ENCODE results near the gene POU5F1.
"Not testable (repeated sequence)": the region's sequence is repeated elsewhere in the genome, so short reads cannot be mapped to it uniquely, and the experiment has no call there.

POU5F1 gene

DNA sequence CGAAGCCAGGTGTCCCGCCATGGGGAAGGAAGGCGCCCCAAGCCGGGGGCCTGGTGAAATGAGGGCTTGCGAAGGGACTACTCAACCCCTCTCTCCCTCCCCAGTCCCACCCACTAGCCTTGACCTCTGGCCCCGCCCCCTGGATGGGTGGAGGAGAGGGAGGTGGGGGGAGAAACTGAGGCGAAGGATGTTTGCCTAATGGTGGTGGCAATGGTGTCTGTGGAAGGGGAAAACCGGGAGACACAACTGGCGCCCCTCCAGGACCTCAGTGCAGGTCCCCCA lies at the start of gene POU5F1:
Gene POU5F1 (minus strand): TSS at position 83 of the 282 bp plus-strand sequence. CDS start 62 bp downstream, at position 21.
- no peak for DNase-seq (ENCODE audit: low spot score)

DNA sequence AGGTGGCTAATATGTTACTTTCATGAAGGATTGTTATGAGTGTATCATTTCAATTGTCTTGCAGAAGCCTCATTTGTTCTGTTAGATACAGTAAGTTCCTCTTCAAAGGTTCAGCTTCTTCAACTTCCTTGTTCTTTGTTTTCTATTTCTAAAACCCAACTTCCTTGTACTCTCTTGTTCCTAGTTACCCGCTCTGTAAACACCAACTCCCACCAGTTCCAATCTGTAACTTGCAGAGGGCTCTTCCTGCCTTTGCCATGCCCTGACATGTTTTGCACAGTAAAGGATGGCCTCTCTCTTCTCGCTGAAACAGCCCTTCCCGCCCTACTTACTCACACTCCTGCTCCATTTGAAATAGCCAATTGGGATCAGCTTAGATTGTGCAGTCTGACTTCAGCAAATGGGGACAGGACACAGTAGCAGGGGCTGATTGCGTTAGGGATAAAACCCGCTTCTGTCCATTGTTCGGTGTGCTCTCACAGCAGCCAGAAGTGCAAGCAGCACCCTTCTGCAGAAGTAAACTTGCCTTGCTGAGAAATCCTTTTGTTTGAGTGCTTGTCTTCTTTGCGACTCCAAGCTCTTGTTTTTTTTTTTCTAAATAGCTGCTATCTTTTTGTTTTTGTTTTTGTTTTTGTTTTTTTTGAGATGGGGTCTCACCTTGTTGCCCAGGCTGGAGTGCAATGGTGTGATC lies 45.9 kb upstream of the POU5F1 start:
- DNase-seq (ENCODE audit: low spot score) = no peak

DNA sequence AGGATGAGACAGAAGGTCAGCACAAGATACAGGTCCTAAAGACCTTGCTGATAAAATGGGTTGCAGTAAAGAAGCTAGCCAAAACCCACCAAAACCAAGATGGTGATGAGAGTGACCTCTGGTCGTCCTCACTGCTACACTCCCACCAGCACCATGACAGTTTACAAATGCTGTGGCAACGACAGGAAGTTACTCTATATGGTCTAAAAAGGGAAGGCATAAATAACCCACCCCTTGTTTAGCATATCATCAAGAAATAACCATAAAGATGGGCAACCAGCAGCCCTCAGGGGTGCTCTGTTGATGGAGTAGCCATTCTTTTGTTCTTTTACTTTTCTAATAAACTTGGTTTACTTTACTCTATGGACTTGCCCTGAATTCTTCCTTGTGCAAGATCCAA lies 44.7 kb upstream of the POU5F1 start:
- DNase-seq (ENCODE audit: low spot score) = not testable (repeated sequence)

DNA sequence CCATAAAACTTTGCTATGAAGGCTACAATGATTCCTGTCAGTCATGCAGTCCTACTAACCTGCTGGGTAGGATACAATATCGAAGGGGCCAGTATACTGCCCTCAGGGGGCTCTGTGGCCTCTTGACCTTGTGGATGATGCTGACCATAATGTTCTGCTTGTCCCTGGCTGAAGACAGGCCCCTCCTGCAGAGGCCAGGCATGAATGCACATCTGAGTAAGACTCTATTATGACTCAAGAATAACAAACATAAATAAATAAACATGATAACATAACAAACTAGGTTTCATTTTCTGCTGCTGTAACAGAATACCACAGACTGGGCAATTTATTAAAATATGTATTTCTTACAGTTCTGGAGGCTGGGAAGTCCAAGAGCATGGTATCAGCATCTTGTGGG lies 44.0 kb upstream of the POU5F1 start:
- DNase-seq (ENCODE audit: low spot score) = no peak

DNA sequence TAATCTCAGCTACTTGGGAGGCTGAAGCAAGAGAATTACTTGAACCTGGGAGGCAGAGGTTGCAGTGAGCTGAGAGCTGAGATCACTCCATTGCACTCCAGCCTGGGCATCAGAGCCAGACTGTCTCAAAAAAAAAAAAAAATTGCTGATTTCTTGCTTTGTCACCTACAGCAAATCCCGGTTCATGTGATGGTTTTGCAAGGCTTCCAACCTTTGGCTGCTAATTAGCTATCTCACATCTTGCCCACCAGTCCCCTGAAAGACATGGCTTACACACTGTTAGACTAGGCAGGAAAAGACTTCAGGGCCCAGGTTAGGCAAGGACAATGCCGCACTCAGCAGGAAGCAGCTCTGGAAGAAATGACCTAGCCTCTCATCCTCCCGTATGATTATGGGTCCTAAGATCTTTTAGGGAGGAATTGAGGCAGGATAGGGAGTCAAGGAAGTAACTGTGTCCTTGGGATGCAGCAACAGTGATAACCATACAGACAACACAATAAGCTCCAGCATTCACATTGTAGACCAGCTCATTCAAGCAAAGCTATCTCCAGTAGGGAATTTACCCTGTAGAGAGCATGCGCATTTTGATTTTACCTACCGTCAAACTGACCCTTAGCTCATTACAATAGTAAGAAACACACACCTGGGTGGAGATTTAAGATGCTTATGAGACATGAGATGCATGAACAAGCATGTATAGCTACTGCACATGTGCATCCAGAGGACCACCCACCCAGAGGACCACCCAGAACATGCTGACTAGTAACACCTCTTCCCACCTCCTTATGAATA lies 40.5 kb upstream of the POU5F1 start:
- no peak for DNase-seq (ENCODE audit: low spot score)

DNA sequence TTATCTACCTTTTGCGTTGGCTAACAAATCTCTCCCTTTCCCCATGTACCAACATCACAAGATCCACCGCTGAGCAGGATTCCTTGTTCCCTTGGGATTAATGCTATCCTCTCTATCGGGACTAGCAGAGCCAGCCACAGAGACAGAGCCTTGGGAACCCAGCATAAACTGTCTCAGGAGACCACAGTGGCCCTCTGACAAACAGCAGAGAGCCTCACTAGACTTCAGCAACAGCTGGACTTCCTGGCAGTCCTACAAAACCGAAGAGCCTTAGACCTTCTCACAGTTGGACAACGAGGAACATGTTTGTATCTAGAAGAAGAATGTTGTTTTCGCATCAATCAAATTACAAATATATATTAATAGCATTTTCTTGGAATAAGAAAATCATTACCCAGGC lies 39.6 kb upstream of the POU5F1 start:
- DNase-seq (ENCODE audit: low spot score) = no peak

DNA sequence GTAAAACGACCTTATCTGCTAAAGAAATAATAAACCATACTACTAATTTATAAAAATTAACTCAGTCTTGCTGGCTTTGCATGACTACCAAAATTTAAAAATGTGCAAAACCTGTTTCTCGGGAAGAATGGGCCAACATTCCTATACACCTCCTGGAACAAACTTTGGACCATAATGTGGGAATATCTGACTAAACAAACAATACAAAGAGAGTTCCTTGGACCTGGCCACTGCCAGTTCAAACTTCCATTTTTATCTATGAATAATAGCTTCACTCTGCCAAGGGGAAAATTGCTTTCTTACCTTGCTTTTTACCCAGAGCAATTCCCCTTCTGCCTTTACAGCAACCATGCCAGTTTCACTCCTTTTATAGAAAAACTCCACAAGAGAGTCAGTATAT lies 38.7 kb upstream of the POU5F1 start:
- no peak for DNase-seq (ENCODE audit: low spot score)

DNA sequence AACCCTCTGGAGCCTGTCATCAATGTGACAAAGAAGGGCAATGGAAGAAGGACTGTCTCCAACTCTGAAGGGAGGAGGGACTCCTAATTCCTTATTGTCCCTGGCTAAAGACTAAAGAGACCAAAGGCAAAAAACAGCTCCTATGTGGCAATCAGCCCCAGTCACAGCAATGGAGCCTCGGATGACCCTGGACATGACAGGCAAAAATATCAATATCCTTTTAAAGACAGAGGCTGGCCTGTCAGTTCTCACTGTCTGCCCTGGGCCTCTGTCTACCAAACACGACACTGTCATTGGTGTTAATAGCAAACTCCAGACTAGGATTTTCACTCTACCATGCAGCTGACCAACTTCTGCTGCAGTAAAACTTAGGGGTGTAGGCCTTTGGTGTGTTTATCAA lies 38.0 kb upstream of the POU5F1 start:
- no peak for DNase-seq (ENCODE audit: low spot score)

DNA sequence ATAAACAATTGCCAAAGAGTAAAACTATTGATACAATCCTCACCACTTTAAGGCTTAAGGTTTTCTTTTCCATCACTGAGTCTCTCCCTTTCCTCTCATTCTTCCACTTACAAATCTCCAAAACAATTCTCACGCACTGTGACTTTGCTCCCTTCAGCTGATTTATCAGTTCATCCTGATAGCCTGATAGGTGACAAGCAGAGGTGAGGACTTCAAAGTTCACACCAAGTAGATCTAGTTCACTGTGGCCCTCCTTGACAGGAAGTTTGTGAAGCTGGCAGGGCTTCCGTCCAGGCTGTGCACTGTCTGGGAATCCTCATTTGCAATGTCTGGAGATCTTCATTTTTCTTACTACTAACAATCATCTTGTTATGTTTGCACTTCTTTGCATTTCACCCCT lies 35.2 kb upstream of the POU5F1 start:
- no peak for DNase-seq (ENCODE audit: low spot score)

DNA sequence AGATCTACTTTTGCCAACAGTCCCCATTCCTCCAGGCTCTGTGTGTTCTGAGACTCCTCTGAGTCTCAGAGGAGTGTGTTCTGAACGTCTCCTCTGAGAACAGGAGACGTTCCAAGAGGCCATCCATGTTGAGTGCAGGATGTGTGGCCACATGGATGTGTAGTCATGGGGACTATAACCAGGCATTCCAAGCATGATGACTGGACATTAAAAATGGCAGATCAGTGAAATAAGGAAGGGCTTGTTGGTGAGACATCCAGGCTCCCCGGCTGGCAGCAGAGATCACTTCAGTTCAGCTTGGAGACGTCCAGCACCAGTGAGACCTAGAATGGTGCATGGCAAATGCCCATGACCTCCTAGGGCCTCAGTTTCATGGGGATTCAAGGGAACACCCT lies 34.3 kb upstream of the POU5F1 start:
- no peak for DNase-seq (ENCODE audit: low spot score)

DNA sequence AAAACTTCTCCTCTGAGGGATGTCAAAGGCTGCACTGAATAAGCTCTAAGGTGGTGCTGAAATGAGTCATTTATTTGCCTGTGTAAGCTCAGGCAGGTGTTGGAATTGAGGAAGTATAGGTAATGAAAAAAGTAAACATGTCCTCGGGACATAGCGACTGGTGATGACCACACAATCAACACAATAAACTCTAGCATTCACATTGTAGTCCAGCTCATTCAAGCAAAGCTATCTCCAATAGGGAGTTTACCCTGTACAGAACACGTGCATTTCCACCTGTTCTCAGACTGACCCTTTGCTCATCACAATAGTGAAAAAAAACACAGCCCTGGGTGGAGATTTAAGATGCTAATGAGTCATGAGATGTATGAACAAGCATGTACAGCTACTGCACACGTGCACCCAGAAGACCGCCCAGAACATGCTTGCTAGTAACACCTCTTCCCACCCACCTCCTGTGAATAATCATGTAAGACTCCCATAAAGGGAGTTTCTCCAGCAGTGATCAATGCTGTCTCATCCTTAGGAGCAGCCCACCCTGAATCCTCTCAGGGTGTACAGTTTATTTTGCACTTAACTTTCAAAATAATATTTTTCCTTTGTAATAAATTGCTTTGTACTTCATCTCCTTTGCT lies 33.0 kb upstream of the POU5F1 start:
- no peak for DNase-seq (ENCODE audit: low spot score)

DNA sequence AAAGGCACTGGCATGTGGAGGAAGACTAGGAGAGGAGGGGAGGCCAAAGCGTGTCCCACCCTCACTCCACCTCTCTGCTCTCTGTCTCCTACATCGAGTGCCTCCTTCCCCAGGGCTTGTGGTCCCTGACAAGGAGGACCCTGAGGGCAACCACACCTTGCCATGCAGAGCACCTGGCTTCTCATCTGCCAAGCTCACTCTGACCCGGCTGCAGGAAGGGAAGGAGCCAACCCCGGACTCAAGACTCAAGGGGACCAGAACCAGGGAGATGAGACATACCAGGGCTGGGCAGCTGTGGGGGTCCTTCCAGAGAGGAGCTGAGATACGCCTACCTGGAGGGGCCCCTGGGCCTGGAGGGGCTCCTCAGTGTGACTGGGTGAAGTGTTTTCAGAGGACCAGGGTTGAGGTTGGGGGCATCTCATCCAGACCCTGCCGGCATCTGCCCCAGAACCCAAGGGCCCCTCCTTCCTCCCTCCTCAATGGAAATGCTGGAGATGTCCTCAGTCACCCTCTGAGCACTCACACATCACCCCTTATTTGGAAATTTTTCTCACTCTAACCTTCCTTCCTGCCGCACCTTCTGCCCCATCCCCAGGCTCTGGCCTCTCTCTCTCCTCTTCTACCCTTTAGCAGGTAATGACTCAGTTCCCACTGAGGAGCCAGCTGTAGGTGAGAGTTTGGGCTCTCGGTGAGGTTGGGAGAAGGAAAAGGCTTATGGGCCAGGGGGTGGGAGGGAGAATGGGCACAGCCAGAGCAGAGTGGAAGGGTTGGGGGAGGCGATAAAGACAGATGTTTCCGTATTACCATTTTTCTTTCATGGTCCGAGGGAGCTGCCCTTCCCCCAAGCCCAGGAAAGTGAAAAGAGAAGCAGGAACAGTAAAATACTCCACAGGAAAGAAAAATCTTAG lies 32.0 kb upstream of the POU5F1 start:
- DNase-seq (ENCODE audit: low spot score) = no peak

DNA sequence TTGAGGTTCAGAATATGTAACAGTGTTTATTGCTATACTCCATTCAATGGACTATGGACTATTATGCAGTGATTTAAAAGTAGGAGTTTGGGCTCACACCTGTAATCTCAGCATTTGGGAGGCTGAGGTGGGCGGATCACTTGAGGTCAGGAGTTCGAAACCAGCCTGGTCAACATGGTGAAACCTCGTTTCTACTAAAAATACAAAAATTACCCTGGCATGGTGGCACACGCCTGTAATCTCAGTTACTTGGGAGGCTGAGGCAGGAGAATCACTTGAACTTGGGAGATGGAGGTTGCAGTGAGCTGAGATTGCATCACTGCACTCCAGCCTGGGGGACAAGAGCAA lies 28.6 kb upstream of the POU5F1 start:
- not testable (repeated sequence) for DNase-seq (ENCODE audit: low spot score)

DNA sequence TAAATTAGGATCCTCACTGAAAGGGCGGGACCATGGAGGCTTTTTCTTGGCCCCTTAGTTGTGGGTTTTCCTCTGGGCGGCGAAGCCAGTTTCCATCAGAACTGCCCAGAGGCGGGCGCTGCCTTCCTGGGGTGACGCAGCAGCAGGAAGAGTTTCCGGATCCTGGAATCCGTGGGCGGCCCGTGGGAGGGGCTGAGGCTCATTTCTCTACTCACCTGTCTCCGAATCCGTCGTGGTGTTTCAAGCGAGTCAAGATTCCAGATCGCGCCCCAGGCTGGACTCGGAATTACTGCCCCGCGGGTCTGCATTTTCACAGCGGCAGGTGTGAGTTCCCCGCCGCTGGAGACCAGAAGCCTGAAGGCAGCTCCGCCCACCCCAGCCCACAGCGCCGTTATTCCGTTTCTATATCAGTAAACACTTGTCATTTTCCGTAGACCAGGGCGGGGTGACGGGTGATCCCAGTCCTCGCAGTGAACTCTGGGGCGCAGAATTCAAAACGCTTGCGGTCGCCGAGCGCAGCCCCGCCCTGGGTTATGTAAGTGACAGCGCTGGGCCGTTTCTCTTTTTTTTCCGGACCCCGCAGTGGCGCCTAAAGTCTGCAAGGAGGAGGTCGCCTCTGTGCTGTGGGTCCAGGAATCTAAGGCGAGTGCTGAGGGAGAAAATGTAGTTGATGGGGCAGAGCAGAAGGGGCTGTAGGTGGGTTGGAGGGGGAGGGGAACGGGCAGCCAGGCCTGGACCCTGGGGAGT lies 27.2 kb upstream of the POU5F1 start:
- peak; percentile 68 for DNase-seq (ENCODE audit: low spot score)

DNA sequence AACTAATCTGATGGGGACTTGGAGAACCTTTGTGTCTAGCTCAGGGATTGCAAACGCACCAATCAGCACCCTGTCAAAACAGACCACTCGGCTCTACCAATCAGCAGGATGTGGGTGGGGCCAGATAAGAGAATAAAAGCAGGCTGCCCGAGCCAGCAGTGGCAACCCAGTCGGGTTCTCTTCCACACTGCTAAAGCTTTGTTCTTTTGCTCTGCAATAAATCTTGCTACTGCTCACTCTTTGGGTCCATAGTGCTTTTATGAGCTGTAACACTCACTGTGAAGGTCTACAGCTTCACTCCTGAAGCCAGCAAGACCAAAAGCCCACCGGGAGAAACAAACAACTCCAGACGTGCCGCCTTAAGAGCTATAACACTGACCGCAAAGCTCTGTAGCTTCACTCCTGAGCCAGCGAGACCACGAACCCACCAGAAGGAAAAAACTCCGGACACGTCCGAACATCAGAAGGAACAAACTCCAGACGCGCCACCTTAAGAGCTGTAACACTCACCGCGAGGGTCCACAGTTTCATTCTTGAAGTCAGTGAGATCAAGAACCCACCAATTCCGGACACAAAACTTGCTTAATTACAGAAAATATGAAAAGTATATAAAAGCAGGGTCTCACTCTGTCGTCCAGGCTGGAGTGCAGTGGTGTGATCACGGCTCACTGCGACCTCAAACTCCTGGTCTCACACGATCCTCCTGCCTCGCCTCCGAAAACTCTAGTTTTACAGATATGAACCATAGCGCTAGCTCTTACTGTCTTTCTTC lies 26.0 kb upstream of the POU5F1 start:
- not testable (repeated sequence) for DNase-seq (ENCODE audit: low spot score)

DNA sequence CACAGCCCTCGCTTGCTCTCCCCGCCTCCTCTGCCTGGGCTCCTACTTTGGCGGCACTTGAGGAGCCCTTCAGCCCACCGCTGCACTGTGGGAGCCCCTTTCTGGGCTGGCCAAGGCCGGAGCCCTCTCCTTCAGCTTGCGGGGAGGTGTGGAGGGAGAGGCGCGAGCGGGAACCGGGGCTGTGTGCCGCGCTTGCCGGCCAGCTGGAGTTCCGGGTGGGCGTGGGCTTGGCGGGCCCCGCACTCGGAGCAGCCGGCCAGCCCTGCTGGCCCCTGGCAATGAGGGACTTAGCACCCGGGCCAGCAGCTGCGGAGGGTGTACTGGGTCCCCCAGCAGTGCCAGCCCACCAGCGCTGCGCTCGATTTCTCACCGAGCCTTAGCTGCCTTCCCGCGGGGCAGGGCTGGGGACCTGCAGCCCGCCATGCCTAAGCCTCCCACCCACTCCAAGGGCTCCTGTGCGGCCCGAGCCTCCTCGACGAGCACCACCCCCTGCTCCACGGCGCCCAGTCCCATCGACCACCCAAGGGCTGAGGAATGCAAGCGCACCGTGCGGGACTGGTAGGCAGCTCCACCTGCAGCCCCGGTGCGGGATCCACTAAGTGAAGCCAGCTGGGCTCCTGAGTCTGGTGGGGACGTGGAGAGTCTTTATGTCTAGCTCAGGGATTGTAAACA lies 25.0 kb upstream of the POU5F1 start:
- DNase-seq (ENCODE audit: low spot score) = not testable (repeated sequence)

DNA sequence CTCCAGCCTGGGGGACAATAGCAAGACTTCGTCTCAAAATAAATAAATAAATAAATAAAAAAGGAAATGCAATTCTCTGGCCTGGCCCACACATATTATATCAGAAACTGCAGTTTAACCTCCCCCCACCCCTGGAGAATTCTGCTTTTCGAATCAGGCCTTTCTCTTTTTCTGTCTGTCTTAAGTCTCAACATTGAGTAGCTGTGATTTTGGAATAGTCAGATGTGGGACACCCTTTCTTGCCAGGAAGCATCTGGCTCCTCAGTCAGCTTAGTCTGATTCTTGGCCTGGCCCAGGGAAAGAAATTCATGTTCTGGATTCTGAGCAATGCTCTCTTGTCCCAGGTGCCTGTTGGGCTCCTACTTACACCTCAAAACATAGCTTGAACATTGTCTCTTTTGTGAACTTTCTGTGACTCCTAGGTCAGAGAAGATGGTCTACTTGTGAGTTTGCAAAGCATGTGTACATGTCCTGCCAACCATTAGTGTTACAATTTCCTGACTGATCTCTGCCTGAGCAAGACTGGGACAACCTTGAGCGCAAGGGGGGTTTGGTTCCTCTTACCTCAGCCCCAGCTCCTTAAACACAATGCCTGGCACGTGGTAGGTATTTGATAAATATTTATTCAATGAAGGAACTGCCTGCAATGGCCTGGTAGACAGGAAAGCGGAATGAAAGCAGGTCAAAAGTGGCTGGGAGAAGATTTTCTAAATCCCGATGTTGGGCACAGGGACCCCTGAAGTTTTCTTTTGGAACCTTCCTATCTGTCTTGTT lies 23.8 kb upstream of the POU5F1 start:
- no peak for DNase-seq (ENCODE audit: low spot score)

DNA sequence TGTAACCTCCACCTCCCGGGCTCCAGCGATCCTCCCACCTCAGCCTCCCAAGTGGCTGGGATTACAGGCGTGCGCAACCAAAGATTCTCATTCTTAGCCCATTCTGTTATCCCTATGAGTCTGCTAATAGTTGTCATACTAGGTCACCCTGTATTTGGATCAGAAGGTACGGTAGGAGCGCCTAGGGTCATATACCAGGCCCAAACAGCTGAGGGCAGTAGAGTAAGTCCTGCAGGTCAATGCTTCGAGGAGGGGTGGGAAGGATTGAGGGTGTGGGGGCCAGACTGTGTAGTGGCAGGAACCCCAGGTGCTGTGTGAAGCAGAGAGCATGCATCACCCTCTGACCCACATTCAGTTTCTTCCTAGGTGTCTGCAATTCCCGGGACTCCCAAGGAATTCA lies 22.7 kb upstream of the POU5F1 start:
- no peak for DNase-seq (ENCODE audit: low spot score)

DNA sequence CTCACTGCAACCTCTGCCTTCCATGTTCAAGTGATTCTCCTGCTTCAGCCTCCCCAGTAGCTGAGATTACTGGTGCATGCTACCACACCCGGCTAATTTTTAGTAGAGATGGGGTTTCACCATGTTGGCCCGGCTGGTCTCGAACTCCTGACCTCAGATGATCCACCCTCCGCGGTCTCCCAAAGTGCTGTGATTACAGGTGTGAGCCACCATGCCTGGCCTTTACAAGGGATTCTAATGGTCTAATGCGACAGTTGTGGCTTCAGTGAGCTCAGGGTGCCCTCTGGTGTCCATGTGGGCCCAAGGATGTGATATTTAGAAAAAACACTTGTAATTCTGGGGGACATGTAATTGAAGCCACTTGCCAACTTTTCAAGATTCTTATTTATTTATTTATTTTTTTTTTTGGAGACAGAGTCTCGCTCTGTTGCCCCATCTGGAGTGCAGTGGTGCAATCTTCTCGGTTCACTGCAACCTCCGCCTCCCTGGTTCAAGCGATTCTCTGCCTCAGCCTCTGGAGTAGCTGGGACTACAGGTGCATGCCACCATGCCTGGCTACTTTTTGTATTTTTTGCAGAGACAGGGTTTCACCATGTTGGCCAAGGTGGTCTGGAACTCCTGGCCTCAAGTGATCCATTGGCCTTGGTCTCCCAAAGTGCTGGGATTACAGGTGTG lies 22.1 kb upstream of the POU5F1 start:
- DNase-seq (ENCODE audit: low spot score) = peak; percentile 73
